Bronchial epithelial cell (primary cell): ENCODE measurements around the gene ATP6V0D1. TPM values are rescaled to one million over a fixed set of nuclear protein-coding genes. Genes with fewer than 3 reads are reported as not detected.

ENCODE experiments used
- DNase-seq: peaks from one replicate; pipeline ENCODE4 v3.0.0-alpha.2; 2010; ENCODE audit warnings: low read depth
- FAIRE-seq: peaks from 2 replicates; lab custom pipeline; 2011; peaks lifted over from hg19 to GRCh38; lab: Jason Lieb, UNC
- H3K27me3 ChIP-seq: 2 replicates; pipeline ENCODE4 v1.5.1; 2011; ENCODE audit warnings: low read length; ENCODE audit not compliant: control insufficient read depth, insufficient read depth
- H3K36me3 ChIP-seq: 2 replicates; pipeline ENCODE4 v1.5.1; 2011; ENCODE audit warnings: low read length; ENCODE audit not compliant: control insufficient read depth, insufficient read depth
- H3K4me3 ChIP-seq: 2 replicates; pipeline ENCODE4 v1.5.1; 2011; ENCODE audit warnings: mild to moderate bottlenecking, low read depth, low read length, control low read depth
- CTCF ChIP-seq: IDR thresholded peaks from 2 replicates; pipeline ENCODE4 v1.5.1; 2011; ENCODE audit warnings: mild to moderate bottlenecking, moderate library complexity, low read length, control low read depth, inconsistent platforms; ENCODE audit not compliant: insufficient read depth, severe bottlenecking
- total RNA-seq: library from RNA; depleted of rRNA; stranded (reverse); fragments of >200 nt; gene quantifications from 2 replicates; pipeline ENCODE4 v1.2.1, GENCODE V29; 2014

Gene ATP6V0D1
- total RNA-seq, 1 donor from 2014 or later: 78.2 TPM

- H3K27me3 ChIP-seq: peaks cover 15% of the 10 kb centered on the region
- FAIRE-seq (no peak), DNase-seq (no peak)
- TF ChIP-seq CTCF: no peak
- H3K36me3 ChIP-seq: no peaks in the 10 kb centered on the region
- H3K4me3 ChIP-seq: no peak overlapping the region
Measured at GRCh38 chr16:67390816-67391423, 90.0 kb downstream of the ATP6V0D1 start.

GRCh38 chr16:67389911-67390815 is 90.8 kb downstream of the ATP6V0D1 start:
- no peak for TF ChIP-seq CTCF
- no peak for FAIRE-seq
- Histone ChIP-seq H3K36me3 (no peaks in the 10 kb centered on the region), H3K4me3 (no peak overlapping the region), H3K27me3 (peaks cover 15% of the 10 kb centered on the region)
- DNase-seq: no peak

GRCh38 chr16:67388591-67388990 is 92.4 kb downstream of the ATP6V0D1 start:
- H3K27me3 ChIP-seq: peaks cover 7% of the 10 kb centered on the region
- no peak for DNase-seq
- no peaks in the 10 kb centered on the region for H3K36me3 ChIP-seq
- no peak for TF ChIP-seq CTCF
- H3K4me3 ChIP-seq: no peak overlapping the region
- FAIRE-seq: no peak

GRCh38 chr16:67388191-67388590 is 92.8 kb downstream of the ATP6V0D1 start:
- no peak for FAIRE-seq
- no peak for TF ChIP-seq CTCF

More at GRCh38 chr16:67388191-67388590, 92.8 kb downstream of the ATP6V0D1 start:
- Histone ChIP-seq H3K4me3 (no peak overlapping the region), H3K27me3 (peaks cover 6% of the 10 kb centered on the region), H3K36me3 (no peaks in the 10 kb centered on the region)
- DNase-seq: no peak

Other genes with a start within 250 kb of the ATP6V0D1 start
- 2.0 and 2.6 TPM in 2 replicates for gene FHOD1, start 233.7 kb downstream of the ATP6V0D1 start, total RNA-seq
- 0.26 TPM in 2 replicates for gene SLC9A5, start 232.2 kb downstream of the ATP6V0D1 start, total RNA-seq
- gene PLEKHG4, start 201.6 kb downstream of the ATP6V0D1 start, total RNA-seq: 8.2 and 11.6 TPM in 2 replicates
- gene KCTD19, start 154.4 kb downstream of the ATP6V0D1 start, total RNA-seq: not detected in 2 replicates
- not detected in 2 replicates for gene LRRC36, start 154.3 kb downstream of the ATP6V0D1 start, total RNA-seq
- gene TPPP3, start 87.7 kb downstream of the ATP6V0D1 start, total RNA-seq: 0.13 TPM in 1 of 2 replicates, not detected in the other
- 1.8 and 4.1 TPM in 2 replicates for gene ZDHHC1, start 64.7 kb downstream of the ATP6V0D1 start, total RNA-seq
- gene HSD11B2, start 50.0 kb downstream of the ATP6V0D1 start, total RNA-seq: 2.1 and 2.3 TPM in 2 replicates
- not detected in 2 replicates for gene AGRP, start 2.4 kb upstream of the ATP6V0D1 start, total RNA-seq
- 12.8 and 13.7 TPM in 2 replicates for gene RIPOR1, start 47.7 kb upstream of the ATP6V0D1 start, total RNA-seq
- 21.1 and 26.5 TPM in 2 replicates for gene CTCF, start 81.4 kb upstream of the ATP6V0D1 start, total RNA-seq
- not detected in 2 replicates for gene CARMIL2, start 164.0 kb upstream of the ATP6V0D1 start, total RNA-seq
- 8.4 and 11.0 TPM in 2 replicates for gene ACD, start 179.1 kb upstream of the ATP6V0D1 start, total RNA-seq
- gene PARD6A, start 179.8 kb upstream of the ATP6V0D1 start, total RNA-seq: 2.6 and 4.4 TPM in 2 replicates
- gene ENKD1, start 185.6 kb upstream of the ATP6V0D1 start, total RNA-seq: 12.8 and 15.5 TPM in 2 replicates
- gene C16orf86, start 185.7 kb upstream of the ATP6V0D1 start, total RNA-seq: 0.26 and 0.79 TPM in 2 replicates
- gene GFOD2, start 238.2 kb upstream of the ATP6V0D1 start, total RNA-seq: 17.9 and 23.6 TPM in 2 replicates